SW 1271 (cell line): ENCODE data around the gene NECTIN4.
"Not testable (repeated sequence)": the region's sequence is repeated elsewhere in the genome, so short reads cannot be mapped to it uniquely, and the experiment has no call there.

Experiments
- DNase-seq, 2 experiments: peaks; one replicate each; lab custom pipeline; 2025; lab: John Stamatoyannopoulos, UW

NECTIN4 gene

GRCh38 chr1:161082483-161082882 lies 6.9 kb downstream of the NECTIN4 start:
- DNase-seq = no peak

GRCh38 chr1:161081519-161081918 lies 7.8 kb downstream of the NECTIN4 start:
- no peak for DNase-seq

GRCh38 chr1:161080441-161081405 lies 8.6 kb downstream of the NECTIN4 start:
- no peak for DNase-seq

GRCh38 chr1:161079436-161080110 lies 9.8 kb downstream of the NECTIN4 start:
- DNase-seq = no peak

DNA sequence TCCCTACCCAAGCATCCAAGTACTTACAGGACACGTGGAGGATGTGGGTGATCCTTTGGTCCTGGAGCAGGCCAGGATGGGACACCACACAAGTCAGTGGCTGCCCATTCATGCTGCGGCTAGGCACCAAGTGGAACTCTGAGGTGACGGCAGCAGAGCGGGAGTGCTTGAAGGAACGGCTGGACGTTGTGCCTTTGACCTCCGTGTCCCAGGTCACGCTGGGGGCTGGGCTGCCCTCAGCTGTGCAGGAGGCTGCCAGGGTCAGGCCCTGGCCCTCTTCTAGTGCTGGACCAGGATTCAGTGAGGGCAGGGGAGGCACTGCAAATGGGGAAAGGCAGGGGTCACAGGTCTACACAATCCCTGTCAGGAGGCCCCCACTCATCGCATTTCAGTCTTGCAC lies 11.9 kb downstream of the NECTIN4 start:
- DNase-seq = no peak

DNA sequence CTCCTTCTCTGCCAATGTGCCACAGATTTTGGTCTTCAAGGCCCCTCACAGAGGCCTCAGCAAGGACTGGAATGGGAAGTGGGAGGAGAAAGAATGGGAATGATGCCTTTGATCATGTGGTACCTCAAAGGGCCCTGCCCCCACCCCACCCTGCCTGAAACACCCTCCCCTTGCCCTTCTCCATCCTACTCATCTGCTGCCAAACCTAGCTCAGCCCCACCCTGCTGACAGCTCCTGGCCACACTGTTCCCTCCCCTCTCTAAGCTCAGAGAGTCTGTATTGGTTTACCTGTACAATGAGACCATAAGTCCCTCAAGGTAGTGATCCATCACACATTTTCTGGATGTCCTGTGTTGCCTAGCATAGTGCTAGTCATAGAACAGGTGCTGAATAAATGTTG lies 12.9 kb downstream of the NECTIN4 start:
- no peak for DNase-seq

GRCh38 chr1:161074676-161075368 lies 14.5 kb downstream of the NECTIN4 start:
- no peak for DNase-seq

DNA sequence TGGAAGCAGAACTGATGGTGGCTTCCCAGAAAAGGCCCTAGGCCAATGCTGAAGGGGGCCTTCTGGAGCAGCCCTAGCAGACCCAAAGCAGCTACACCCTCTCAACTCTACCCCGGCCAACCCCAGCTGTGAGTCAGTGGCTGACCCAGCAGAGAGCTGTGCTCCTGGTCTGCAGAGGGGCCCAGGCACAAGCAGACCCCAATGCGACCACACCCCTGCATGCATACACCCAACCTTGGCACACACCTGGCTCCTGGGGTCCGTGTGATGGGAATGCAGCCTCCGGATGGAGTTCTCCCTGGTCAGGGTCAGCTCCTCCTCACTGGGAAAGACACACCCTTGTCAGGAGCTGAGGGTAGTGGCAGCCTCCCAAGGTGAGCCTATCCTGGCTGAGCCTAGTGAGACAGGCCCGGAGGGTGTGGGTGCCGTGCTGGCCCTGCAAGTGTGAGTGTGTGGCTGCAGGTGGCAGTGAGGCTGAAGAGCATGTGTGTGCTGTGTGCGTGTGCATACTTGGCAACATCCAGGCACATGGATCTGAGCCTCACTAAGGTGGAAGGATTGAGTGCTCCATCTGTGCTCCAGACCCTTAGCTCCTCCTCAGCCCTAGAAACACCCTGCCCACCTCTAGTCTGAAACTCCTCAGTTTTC lies 15.8 kb downstream of the NECTIN4 start:
- no peak for DNase-seq

DNA sequence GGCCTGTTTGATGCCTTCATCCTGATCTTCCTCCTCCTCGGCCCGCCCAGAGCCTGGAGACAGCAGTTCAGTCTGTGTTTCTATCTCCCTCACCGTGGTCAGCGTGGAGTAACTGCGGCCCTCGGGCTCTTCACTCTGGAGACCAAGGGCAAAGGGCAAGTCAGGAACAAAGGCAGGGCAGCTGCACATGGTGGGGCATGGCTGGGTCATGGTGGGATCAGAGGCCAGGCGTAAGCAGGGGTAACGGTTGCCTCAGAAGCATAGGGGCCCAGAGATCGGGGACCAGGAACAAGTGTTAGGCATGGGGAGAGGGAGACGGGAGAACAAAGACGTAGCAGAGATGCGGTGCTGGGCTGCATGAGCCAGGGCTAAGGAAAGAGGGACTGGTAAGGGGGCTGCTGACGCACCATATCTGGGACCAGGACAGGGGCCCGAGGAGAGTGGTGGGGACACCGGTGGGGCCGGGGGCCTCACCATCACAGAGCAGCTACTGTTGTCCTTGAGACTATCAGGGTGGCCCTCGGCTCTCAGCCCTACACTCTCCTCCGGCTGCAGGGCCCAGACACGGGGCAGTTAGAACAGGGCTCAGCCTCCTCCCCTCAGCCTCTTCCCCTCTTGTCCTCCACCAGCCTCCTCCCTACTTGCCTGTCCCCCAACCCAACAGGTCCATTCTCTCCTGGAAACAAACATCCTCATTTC lies 16.5 kb downstream of the NECTIN4 start:
- DNase-seq = no peak

DNA sequence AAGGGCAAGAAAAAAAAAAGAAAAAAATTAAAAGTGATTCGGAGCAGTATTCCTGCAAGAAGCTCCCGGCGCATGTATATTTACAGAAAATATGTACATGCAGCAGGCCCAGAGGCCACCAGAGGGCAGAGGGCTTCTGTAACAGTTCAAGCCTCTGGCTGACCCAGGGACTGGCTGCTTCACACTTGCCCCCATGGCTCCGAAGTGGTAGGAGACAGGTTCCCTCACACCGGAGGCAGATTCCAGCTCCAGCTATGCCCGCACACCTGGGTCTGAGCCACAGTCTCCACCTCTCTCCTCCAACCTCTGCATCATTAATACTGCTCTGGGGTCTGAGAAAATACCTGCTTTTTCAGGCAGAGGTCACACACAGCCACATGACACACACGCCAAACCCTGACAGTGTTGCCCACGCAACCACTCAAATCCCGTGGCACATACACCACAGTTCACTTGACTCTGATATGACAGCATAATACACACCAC lies 17.4 kb downstream of the NECTIN4 start:
- peak in 1 of 2 experiments; percentile 21 for DNase-seq

DNA sequence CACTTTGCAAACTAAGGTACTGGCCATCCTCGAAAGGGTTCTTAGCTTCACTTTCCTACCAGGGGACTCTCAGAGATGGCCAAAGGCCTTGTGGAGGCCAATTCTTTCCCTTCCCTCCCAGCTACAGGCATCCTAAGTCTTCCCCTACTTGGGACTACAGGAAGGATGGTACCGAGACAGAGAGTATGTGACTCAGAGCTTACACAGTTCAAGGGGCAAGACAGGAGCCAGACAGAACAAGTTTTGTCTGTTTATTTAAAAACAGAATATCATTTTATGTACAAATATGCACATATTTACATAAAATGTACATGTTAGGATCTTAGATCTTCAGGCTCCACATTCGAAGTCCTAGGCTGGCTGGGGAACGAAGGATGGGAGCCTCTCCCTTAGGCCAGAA lies 18.6 kb downstream of the NECTIN4 start:
- no peak for DNase-seq

DNA sequence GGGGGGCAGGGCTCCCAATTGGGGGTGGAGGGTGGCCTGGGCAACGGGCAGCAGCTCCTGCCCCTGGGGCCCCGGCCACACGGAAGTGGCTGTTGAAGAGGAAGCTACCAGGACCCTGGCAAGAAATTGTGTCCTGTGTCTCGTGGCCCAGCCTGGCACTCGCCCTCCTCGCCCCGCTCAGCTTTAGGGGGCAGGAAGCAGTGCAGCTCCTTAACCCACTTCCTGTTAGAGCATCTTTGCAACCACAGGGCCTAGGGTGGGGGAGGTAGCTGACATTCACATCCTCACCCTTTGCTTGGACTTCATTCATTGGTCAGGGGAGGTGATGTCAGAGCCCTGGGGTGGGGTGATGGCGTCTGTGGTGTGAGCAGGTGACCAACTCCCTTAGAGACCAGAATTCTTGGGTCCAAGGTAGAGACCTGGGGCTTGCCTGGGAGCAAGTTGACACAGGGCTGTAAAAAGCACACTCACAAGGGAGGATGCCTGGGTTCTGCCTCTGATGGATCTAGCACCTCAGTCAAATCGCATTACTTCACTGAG lies 19.6 kb downstream of the NECTIN4 start, which contains the start of gene ARHGAP30:
Gene ARHGAP30 (minus strand): TSS at position 161 of the 540 bp plus-strand sequence. CDS start 267 bp downstream, outside the sequence.
- no peak for DNase-seq

GRCh38 chr1:161069241-161069640 lies 20.1 kb downstream of the NECTIN4 start:
- DNase-seq = no peak

- no peak for DNase-seq
Measured at GRCh38 chr1:161068306-161069234, 20.8 kb downstream of the NECTIN4 start.

- DNase-seq = no peak
Measured at GRCh38 chr1:161066694-161067093, 22.7 kb downstream of the NECTIN4 start.

- not testable (repeated sequence) for DNase-seq
Measured at GRCh38 chr1:161065681-161066080, 23.7 kb downstream of the NECTIN4 start.

DNA sequence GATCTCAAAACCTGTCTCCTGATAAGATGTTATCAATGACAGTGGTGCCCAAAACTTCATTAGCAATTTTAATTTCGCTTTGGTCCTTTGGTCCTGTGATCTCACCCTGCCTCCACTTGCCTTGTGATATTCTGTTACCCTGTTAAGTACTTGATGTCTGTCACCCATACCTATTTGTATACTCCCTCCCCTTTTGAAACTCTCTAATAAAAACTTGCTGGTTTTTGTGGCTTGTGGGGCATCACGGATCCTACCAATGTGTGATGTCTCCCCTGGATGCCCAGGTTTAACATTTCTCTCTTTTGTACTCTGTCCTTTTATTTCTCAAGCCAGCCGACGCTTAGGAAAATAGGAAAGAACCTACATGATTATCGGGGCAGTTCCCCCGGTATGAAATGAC lies 25.4 kb downstream of the NECTIN4 start:
- DNase-seq = not testable (repeated sequence)

DNA sequence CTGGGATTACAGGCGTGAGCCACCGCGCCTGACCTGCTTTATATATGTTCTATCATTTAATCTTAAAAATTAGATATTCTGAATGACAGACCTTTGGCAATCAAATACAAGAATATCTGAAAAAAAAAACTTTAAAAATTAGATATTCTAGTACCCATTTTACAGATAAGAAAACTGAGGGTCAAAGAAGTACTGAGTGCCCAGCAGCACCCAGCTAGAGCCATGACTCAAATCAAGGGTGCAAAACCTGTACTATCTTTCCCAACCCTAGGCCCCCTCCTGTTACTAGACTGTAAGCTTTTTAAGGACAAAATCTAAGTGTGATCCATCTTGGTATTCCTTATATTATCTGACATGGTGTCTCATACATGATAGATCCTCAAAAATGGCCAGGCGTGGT lies 27.9 kb downstream of the NECTIN4 start:
- no peak for DNase-seq

DNA sequence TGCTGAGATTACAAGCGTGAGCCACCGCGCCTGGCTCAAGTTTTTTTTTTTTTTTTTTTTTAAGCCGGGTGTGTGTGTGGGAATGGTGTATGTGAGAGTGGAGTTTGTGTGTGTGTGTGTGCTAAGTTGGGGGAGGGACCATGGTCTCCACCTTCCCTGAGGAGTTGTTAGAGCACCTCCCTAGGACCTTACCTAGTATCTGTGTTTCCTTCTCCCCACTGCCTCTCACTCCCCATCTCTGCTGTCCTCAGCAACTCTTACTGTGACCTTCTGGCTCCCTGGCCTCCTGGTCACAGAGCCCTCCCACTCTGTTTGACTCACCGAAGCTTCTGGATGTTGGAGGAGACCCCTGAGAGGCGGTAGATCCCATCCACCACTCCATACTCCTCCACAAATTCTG lies 30.1 kb downstream of the NECTIN4 start:
- no peak for DNase-seq

GRCh38 chr1:161054805-161055204 lies 34.6 kb downstream of the NECTIN4 start:
- DNase-seq = no peak
